Measurements from ENCODE around the gene MSI1. TPM values are rescaled to one million over a fixed set of nuclear protein-coding genes. Genes with fewer than 3 reads are reported as not detected.
"Not testable (repeated sequence)": the region's sequence is repeated elsewhere in the genome, so short reads cannot be mapped to it uniquely, and the experiment has no call there.

The MSI1 gene
- total RNA-seq, 1 experiment from 2014 or later: 3.1 TPM

DNA sequence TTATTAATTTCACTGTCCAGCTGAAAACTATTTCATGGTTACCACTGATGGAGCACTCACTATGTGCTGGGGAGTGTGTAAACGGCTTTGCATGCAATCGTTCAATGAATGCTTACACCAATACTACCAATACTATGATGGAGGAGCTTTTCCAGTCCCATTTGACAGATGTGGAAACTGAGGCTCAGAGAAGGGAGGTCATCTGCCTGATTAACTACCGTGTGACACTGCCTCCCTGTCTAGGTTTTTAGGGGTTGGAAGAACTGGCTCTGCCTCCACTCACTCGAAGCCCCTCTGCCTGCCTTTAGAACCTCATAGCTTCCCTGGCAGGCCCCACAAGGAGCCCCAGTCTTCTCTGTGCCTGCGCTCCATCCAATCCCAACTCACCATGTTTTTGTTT, 11.9 kb downstream of the MSI1 start:
- DNase-seq (ENCODE audit: low read depth): no peak

DNA sequence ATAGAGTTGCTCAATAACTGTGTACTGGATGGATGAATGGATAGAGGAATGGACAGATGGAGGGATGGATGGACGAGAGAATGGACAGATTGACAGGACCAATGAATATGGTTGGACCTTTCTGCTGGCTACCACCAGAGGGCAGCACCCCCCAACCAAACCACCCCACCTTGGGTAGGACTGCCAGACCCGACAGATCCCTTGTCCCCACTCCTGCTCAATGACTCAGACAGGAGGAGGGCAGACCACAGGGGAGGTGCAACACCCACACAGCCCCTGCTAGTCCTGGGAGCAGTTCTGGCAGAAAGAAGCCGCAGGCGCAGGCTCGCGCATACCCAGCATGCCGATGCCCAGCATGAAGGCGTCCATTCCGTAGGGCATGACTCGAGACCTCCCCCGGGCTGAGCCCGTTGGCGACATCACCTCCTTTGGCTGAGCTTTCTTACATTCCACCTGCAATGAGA, 12.4 kb downstream of the MSI1 start:
- DNase-seq (ENCODE audit: low read depth): peak; percentile 98

DNA sequence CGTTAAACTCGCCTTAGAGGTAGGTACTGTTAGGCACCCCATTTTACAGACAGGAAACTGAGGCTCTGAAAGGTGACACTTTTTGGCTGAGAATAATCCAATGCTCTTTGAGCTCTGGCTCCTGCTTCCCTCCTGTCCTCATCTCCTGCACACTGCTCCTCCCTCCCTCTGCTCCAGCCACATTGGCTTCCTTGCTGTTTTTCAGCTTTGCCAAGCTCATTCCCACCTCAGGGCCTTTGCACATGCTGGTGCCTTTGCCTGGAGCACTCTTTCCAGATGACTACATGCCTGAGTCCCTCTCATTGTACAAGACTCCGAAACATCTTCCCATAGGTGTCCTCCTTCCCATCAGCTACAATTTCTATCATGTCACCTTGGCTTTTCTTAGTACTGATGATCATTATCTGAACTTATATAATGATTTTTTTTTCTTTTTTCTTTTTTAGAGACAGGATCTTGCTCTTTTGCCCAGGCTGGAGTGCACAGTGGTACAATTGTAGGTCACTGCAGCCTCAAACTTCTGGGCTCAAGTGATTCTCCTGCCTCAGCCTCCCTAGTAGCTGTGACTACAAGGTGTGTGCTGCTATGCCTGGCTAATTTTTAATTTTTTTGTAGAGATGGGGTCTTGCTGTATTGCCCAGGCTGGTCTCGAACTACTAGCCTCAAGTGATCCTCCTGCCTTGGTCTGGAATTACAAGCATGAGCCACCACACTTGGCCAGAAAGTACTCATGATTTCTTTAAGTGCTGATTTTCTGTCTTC, 15.2 kb downstream of the MSI1 start:
- no peak for DNase-seq (ENCODE audit: low read depth)

DNA sequence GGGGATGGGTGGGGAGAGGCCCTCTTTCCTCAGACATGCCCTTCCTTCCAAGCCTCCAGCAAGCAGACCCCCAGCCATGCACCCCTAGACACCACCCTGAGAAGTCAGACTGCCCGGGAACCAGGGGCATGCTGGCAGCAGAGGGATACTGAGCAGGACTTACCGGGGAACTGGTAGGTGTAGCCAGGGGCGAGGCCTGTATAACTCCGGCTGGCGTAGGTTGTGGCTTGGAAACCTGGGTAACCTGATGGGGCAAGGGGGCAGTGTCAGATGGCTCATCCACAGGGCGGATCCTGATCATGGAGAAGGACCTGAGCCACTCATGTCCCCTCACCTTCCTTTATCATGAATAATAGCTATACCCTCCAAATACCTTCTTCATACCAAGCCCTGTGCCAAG, 15.8 kb downstream of the MSI1 start:
- DNase-seq (ENCODE audit: low read depth): no peak

DNA sequence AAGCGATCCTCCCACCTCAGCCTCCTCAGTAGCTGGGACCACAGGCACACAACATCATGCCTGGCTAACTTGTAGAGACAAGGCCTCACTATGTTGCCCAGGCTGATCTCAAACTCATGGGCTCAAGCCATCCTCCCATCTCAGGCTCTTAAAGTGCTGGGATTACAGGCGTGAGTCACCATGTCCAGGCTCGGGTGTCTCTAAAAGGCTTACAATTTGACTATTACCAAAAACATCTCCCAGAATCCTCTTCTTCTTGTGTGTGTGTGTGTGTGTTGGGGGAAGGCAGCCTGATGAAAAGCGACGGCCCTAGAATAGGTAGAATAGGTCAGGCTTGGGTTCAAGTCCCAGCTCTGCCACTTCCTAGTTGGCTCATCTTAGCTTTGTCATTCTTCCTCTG, 16.8 kb downstream of the MSI1 start:
- DNase-seq (ENCODE audit: low read depth): peak; percentile 72

DNA sequence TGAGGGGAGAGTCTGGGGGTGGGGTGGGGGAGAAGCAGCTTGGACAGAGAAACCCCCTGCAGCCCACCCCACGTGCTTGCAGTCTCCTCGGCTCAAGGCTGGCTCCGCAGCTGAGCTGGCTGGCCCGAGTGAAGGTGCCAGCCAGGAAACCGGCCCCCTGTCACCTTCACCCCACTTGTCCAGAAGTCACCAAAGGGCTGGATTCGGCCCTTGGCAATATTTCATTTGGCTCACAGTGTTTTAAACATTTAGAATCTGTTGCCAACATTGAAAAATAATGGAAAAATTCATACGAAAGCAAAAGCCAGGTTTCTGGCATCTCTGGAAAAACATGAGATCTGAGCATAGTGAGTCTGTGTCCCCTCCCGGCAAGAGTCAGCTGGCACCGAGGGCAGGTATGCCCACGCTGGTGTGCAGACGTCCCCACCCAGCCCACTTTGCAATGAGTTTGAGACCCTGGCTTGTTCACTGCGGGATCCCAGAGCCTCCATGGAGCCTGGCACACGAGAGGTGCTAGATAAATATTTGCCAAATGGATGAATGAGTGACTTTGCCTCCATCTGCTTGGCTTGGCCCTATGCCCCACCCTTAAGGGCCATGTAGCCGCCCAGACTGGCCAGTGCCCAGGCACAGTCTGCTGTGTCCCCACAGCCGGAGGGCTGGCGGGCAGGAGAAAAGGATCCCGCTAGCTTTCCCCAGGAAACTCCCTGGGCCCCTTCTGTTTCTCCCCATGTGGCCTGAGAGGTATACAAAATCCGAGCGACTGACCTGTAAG, 18.2 kb downstream of the MSI1 start:
- DNase-seq (ENCODE audit: low read depth): no peak

DNA sequence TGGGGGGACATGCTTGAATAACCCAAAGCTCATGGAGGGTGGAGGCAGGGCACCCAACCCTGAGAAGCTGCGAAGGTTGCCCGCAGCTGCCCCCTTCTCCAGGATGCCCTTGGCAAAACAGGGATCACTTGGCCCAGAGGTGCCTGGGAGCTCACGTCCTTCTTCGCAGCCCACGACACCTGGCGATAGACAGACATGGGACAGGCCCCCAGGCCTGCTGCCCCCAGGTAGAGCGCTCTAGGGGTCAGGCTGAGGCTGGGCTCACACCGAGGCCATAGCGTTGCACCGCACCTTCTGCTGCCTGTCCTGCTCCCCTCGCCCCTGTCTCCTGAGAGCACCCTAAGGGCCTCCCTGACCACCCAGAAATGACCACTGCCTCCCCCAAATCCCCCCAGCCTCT, 21.2 kb downstream of the MSI1 start:
- no peak for DNase-seq (ENCODE audit: low read depth)

DNA sequence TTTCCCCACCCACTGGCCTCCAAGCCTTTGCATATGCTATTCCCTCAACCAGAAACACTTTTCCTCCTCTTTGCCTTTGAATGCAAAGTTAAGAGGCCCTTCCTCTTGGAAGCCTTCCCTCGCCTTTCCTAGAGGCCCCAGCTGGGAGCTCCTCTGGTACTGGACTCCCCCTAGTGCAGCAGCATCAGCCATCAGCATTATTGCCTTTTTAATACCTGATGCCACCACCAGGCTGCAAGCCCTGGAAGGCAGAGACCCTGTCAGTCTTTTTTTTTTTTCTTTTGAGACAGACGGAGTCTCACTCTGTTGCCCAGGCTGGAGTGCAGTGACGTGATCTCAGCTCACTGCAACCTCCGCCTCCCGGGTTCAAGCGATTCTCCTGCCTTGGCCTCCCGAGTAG, 22.3 kb downstream of the MSI1 start:
- no peak for DNase-seq (ENCODE audit: low read depth)

DNA sequence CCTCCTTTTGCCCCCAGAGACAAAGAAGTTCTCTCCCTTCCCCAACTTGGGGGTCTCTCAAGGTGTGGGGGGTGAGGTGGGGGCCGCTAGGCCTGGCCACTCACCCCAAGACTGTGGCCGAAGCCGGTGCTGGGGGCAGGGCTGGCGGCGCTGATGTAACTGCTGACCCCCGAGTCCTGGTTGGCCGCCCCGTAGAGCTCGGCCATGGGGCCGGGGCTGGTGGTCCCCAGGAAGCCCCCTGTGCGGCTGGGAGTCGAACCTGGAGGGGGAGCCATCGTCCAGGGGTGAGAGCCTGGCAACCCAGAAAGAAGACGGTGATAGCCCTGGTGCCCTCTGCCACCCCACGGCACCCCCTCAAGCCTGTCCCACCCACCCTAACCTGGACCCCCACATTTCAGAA, 22.9 kb downstream of the MSI1 start:
- DNase-seq (ENCODE audit: low read depth): no peak

DNA sequence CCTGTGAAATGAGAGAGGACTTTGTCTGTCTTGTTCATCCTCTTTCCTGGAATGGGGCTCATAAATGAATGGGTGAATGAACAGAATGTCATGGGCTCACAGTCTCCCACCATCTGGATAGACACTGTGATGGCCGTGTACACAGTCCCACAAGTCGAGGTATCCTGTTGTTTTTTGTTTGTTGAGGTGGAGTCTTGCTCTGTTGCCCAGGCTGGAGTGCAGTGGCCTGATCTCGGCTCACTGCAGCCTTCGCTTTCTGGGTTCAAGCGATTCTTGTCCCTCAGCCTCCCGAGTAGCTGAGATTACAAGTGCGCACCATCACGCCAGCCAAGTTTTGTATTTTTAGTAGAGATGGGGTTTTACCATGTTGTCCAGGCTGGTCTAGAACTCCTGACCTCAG, 25.3 kb downstream of the MSI1 start:
- DNase-seq (ENCODE audit: low read depth): no peak

DNA sequence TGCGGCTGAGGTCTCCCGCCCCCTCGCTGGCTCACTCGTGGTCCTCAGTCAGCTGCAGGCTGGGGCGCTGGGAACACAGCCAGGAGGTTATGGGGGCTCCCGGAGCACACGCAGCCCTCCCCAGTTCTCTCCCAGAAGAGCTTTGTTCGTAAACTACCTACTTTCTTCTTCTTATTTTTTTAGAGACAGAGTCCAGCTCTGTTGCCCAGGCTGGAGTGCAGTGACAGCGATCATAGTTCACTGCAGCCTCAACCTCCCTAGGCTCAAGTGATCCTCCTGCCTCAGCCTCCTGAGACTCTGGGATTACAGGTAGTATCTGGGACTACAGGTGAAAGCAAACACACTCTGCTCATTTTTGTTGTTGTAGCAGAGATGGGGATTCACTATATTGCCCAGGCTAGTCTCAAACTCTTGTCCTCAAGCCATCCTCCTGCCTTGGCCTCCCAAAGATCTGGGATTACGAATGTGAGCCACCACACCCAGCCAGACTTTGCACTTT, 25.9 kb downstream of the MSI1 start:
- DNase-seq (ENCODE audit: low read depth): no peak

DNA sequence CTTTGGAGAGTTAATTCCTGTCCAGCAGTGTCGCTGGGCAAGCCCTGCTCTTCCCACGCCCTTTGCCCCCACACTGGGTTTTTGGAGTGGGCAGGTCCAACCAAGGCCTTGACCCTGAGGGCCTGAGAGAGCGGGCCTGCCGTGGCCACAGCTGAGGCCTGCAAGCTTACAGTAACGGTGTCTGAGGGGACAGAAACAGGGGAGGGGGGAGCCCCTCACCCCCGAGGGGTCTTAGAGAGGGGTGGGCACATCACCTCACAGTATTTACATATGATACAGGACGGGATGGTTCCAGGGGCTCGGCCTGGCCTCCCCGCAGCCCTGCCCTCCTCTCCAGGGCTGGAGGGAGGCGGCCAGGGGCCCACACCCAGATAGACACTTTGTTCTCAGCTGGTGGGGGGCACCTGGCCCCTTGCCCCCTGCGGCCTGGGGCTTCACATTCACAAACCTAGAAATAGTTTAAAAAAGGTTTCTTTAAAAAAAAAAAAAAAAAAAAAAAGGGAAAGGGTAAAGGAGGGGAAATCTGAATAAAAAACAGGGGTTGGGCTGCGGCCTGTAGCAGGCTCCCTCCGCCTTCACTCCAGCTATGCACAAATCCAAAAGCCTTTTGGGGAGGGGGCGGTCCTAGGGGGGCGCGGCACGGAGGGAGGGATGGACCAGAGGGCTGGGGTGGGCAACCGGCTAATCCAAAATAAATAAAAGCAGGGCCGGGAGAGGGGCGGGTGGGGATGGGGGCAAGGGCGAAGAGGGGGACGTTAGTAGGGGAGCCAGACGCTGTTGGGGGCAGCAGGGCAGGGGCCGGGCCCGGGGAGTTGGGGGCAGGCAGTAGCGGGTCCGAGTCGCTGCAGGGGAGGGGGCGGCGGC, 26.6 kb downstream of the MSI1 start:
- no peak for DNase-seq (ENCODE audit: low read depth)

DNA sequence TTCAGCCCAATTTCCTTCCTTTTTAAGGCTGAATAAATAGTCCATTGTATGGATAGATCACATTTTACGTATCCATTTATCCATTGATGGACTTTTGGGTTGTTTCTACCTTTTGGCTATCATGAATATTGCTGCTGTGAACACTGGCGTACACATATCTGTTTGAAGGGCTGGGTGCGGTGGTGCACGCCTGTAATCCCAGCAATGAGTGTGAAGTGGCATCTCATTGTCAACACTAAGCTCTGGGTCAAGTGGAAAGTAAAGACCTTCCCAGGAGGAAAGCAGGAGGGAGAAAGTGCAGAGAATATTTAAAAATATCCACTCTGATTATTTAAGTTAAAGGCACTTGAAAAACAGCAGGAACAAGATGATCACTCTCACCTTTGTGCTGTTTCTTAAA, 29.7 kb downstream of the MSI1 start:
- no peak for DNase-seq (ENCODE audit: low read depth)

DNA sequence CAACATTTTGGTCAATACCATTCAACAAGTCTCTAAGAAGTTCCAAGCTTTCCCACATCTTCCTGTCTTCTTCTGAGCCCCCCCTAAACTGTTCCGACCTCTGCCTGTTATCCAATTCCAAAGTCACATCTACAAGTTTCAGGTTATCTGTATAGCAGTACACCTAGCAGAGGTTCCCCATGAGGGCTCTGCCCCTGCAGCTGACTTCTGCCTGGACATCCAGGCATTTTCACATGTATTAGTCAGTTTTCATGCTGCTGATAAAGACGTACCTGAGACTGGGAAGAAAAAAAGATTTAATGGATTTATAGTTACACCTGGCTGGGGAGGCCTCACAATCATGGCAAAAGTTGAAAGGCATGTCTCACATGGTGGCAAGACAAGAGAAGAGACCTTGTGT, 31.2 kb downstream of the MSI1 start:
- no peak for DNase-seq (ENCODE audit: low read depth)

DNA sequence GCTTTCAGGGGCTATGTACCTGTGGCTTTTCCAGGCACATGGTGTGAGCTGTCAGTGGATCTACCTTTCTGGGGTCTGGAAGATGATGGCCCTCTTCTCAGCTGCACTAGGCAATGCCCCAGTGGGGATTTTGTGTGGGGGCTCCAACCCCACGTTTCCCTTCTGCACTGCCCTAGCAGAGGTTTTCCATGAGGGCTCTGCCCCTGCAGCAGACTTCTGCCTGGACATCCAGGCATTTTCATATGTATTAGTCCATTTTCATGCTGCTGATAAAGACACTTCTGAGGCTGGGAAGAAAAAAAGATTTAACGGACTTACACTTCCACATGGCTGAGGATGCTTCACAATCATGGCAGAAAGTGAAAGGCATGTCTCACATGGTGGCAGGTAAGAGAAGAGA, 32.6 kb downstream of the MSI1 start:
- not testable (repeated sequence) for DNase-seq (ENCODE audit: low read depth)

DNA sequence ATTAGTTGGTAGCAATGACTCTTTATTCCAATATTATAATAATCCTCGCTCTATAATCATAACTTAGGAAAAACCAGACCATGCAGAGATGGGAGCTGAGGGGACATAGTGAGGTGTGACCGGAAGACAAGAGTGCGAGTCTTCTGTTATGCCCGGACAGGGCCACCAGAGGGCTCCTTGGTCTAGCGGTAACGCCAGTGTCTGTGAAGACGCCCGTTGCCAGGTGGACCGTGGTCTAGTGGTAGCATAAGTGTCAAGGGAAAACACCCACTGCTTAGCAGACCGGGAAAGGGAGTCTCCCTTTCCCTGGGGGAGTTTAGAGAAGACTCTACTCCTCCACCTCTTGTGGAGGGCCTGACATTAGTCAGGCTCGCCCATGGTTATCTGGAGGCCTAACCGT, 33.5 kb downstream of the MSI1 start:
- DNase-seq (ENCODE audit: low read depth): peak; percentile 35

DNA sequence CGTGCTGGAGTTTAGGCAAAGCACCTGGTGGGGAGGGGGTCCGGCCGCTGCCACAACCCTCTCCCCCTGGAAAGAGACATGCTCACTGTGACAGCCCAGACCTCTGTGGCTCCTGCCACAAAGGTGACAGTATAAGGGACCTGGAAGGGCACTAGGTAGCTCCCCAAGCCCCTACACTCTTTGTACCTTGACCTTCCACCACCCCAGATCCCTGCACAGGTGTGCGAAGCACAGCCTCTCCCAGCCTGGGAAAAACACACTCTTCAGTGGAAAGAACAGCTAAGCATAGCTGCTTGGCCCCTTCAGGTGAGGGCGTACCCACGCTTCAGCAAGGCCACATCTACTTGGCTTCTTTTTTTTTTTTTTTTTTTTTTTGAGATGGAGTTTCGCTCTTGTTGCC, 36.4 kb downstream of the MSI1 start:
- no peak for DNase-seq (ENCODE audit: low read depth)

DNA sequence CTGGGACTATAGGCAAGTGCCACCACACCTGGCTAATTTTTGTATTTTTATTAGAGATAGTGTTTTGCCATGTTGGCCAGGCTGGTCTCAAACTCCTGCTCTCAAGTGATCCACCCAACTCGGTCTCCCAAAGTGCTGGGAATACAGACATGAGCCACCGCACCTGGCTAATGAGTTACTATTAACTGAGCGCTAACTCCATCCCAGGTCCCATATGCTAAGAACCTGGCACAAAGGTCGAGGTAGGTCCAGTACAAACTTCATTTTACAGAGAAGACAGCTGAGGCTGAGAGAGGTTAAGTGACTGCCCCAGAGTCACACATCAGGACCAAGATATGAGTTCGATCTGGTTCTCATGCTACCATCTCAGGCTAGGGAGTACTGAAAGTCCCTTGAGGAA, 36.9 kb downstream of the MSI1 start:
- DNase-seq (ENCODE audit: low read depth): no peak

DNA sequence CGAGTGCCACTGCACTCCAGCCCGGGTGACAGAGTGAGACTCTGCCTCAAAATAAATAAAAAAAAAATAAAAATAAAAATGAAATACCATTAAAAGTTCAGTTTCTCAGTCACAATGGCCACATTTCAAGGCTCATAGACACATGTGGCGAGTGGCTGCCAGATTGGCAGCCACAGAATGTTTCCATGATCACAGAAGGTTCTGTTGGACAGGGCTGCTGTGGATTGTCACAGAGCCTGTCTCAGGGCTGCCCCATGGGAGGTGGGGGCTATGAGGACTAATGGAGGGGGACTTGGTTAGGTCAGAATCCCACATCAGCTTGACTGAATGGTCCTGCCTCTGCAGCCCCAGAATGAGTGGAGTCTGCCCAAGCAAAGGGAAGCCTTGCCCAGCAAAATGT, 37.6 kb downstream of the MSI1 start:
- DNase-seq (ENCODE audit: low read depth): no peak

DNA sequence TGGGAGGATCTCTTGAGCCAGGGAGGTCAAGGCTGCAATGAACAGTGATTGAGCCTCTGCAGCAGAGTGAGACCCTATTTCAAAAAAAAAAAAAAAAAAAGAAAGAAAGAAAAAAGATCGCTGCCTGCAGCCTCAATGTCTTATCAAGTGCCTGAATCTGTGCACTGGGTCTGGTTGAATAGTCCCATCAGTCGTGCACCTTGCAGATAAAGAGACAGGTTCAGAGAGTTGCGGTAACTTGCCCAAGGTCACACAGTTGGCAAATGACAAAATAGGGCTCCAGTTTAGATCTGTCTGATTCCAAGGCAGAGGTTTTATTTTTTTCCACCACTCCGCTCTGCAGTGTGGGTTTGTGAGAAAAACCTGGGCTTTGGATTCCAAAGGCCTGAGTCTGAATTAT, 40.7 kb downstream of the MSI1 start:
- no peak for DNase-seq (ENCODE audit: low read depth)

DNA sequence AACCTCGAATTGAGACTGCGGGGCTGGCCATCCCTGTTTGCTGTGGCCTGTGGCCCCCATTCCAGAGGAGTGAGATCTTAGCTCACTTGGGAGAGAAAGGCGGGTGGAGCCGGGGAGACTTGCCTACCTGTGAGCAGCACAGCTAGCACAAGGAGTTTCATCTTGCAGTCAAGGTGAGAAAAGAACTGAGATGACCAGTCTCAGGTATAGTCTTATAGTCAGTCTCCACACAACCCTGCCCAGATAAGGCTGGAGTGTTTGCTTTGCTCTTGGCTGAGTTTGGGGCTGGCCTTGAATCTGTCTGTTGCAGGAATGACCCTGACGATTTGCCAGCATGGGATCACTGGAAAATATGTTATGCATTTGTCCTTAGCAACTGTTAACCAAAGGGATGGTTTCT, 41.4 kb downstream of the MSI1 start, which contains the start of gene PLA2G1B:
TSS of gene PLA2G1B (minus strand) at position 187 of the 400 bp plus-strand sequence. CDS start at position 161, 26 bp downstream.
- DNase-seq (ENCODE audit: low read depth): no peak

DNA sequence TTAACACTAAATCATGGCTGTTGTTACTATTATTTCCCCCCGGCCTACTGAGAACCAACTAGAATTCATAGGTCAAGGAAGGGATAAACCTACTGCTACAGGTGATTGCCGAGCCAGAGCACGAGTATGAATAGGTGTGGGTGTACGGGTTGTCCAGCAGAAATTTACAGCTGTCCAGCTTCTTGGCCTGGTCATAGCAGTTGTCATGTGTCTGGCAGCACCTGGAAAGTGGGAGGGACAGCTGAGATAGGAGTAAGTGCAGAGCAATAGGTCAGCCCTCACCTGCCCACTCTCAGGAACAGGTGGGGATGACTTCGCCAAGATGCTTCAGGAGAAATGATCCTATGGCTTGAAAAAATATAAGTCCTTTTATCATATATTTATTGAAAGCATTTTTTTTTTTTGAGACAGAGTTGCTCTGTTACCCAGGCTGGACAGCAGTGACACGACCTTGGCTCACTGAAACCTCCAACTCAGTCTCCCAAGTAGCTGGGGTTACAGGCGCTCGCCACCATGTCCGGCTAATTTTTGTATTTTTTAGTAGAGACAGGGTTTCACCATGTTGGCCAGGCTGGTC, 44.0 kb downstream of the MSI1 start:
- DNase-seq (ENCODE audit: low read depth): no peak

Measured in Daoy (cell line).